SK-MEL-5 (cell line): ENCODE data around the gene GDF10. TPM values are rescaled to one million over a fixed set of nuclear protein-coding genes. Genes with fewer than 3 reads are reported as not detected.

Source experiments
- DNase-seq: peaks from one replicate; pipeline ENCODE4 v3.0.0-alpha.2; 2016; ENCODE audit warnings: low read depth, low spot score
- in situ Hi-C: cut with HindIII; loops from 2 replicates; pipeline ENCODE4 v1.10.0; 2016; ENCODE audit warnings: low sequenced_read_pairs, high pct_unique_total_duplicates, low pct_unique_long_range_greater_than_20kb
- total RNA-seq: library from RNA; depleted of rRNA; stranded (reverse); fragments of >200 nt; shearing (Covaris generic); gene quantifications from 2 replicates; pipeline ENCODE4 v1.2.3, GENCODE V29; 2014

Gene GDF10
- total RNA-seq, 1 experiment from 2014 or later, result not detected

- no peak for DNase-seq
- in situ Hi-C loops, result no loop called here
Measured at GRCh38 chr10:47286591-47287315, 13.2 kb upstream of the GDF10 start.

GRCh38 chr10:47287365-47287802, 12.6 kb upstream of the GDF10 start:
- in situ Hi-C loops, result no loop called here
- DNase-seq, result no peak

GRCh38 chr10:47287805-47288204, 12.2 kb upstream of the GDF10 start:
- in situ Hi-C loops, result no loop called here
- no peak for DNase-seq

- in situ Hi-C loops, result no loop called here
- no peak for DNase-seq
Measured at GRCh38 chr10:47288236-47288635, 11.8 kb upstream of the GDF10 start.

- in situ Hi-C loops, result no loop called here
- no peak for DNase-seq
Measured at GRCh38 chr10:47288916-47289495, 11.0 kb upstream of the GDF10 start.

- in situ Hi-C loops, result no loop called here
- no peak for DNase-seq
Measured at GRCh38 chr10:47289921-47290320, 10.1 kb upstream of the GDF10 start.

- in situ Hi-C loops, result no loop called here
- no peak for DNase-seq
Measured at GRCh38 chr10:47290338-47290737, 9.7 kb upstream of the GDF10 start.

- in situ Hi-C loops, result no loop called here
- DNase-seq, result no peak
Measured at GRCh38 chr10:47291682-47292081, 8.3 kb upstream of the GDF10 start.

GRCh38 chr10:47294057-47294456, 5.9 kb upstream of the GDF10 start:
- DNase-seq, result no peak
- in situ Hi-C loops, result no loop called here

GRCh38 chr10:47294501-47294900, 5.5 kb upstream of the GDF10 start:
- in situ Hi-C loops, result no loop called here
- DNase-seq, result no peak

- no peak for DNase-seq
- in situ Hi-C loops, result no loop called here
Measured at GRCh38 chr10:47295411-47295810, 4.6 kb upstream of the GDF10 start.

- DNase-seq, result no peak
- in situ Hi-C loops, result no loop called here
Measured at GRCh38 chr10:47296156-47296894, 3.7 kb upstream of the GDF10 start.

- no peak for DNase-seq
- in situ Hi-C loops, result no loop called here
Measured at GRCh38 chr10:47296941-47297340, 3.1 kb upstream of the GDF10 start.

- no peak for DNase-seq
- in situ Hi-C loops, result no loop called here
Measured at GRCh38 chr10:47297866-47298540, 2.0 kb upstream of the GDF10 start.

- in situ Hi-C loops, result no loop called here
Measured at GRCh38 chr10:47298715-47299114, 1.3 kb upstream of the GDF10 start.

GRCh38 chr10:47300429-47300931, 483 bp downstream of the GDF10 start:
- no peak for DNase-seq

More at GRCh38 chr10:47298715-47299114, 1.3 kb upstream of the GDF10 start:
- DNase-seq, result no peak

GRCh38 chr10:47301833-47302232, 1.8 kb downstream of the GDF10 start:
- no peak for DNase-seq
- in situ Hi-C loops, result no loop called here

More at GRCh38 chr10:47300429-47300931, 483 bp downstream of the GDF10 start:
- in situ Hi-C loops, result no loop called here

- no peak for DNase-seq
- in situ Hi-C loops, result no loop called here
Measured at GRCh38 chr10:47303105-47303504, 3.1 kb downstream of the GDF10 start.
